H9 (cell line): ENCODE results near the gene TRIOBP. TPM values are rescaled to one million over a fixed set of nuclear protein-coding genes. Genes with fewer than 3 reads are reported as not detected.
A peak's percentile ranks its signal among the peaks of the same experiment; 100 is the strongest.

Source experiments
- DNase-seq: peaks from one replicate; pipeline ENCODE4 v3.0.0-alpha.2; 2017
- H2AFZ ChIP-seq: one replicate; pipeline ENCODE4 v1.6.1; 2013; ENCODE audit warnings: mild to moderate bottlenecking, low read length, control low read depth, moderate library complexity
- H2AK5ac ChIP-seq: 2 replicates; pipeline ENCODE4 v1.6.1; 2013; ENCODE audit warnings: low read length, control low read depth, mixed read lengths; ENCODE audit not compliant: insufficient read length
- H2BK120ac ChIP-seq: one replicate; pipeline ENCODE4 v1.6.1; 2013; ENCODE audit warnings: low read depth, mild to moderate bottlenecking, low read length, control low read depth, inconsistent platforms; ENCODE audit not compliant: poor library complexity, severe bottlenecking
- H2BK12ac ChIP-seq: 2 replicates; pipeline ENCODE4 v1.6.1; 2013; ENCODE audit warnings: low read length, control low read depth, mixed read lengths, low read depth; ENCODE audit not compliant: insufficient read length
- H2BK15ac ChIP-seq: 2 replicates; pipeline ENCODE4 v1.6.1; 2013; ENCODE audit warnings: low read depth, low read length, control low read depth
- H2BK20ac ChIP-seq: one replicate; pipeline ENCODE4 v1.6.1; 2013; ENCODE audit warnings: low read depth, mild to moderate bottlenecking, low read length, control low read depth, inconsistent platforms; ENCODE audit not compliant: poor library complexity, severe bottlenecking
- H2BK5ac ChIP-seq: 2 replicates; pipeline ENCODE4 v1.6.1; 2013; ENCODE audit warnings: low read length, control low read depth, mixed read lengths; ENCODE audit not compliant: insufficient read length
- H3K14ac ChIP-seq: 2 replicates; pipeline ENCODE4 v1.6.1; 2013; ENCODE audit warnings: low read length, control low read depth; ENCODE audit not compliant: insufficient read depth
- H3K18ac ChIP-seq: 2 replicates; pipeline ENCODE4 v1.6.1; 2013; ENCODE audit warnings: low read depth, mild to moderate bottlenecking, mixed read lengths, low read length, control low read depth; ENCODE audit not compliant: insufficient read length
- H3K23ac ChIP-seq: 2 replicates; pipeline ENCODE4 v1.6.1; 2013; ENCODE audit warnings: low read length, control low read depth, mixed read lengths, low read depth; ENCODE audit not compliant: insufficient read length
- H3K23me2 ChIP-seq: 2 replicates; pipeline ENCODE4 v1.6.1; 2013; ENCODE audit warnings: low read depth, mild to moderate bottlenecking, mixed read lengths, low read length, control low read depth; ENCODE audit not compliant: insufficient read length, poor library complexity, severe bottlenecking
- H3K27ac ChIP-seq: 2 replicates; pipeline ENCODE4 v1.5.1; 2013; ENCODE audit warnings: low read length, control low read depth, mixed read lengths, low read depth; ENCODE audit not compliant: insufficient read length
- H3K27me3 ChIP-seq: 2 replicates; pipeline ENCODE4 v1.6.1; 2013; ENCODE audit warnings: low read length, control low read depth, inconsistent platforms; ENCODE audit not compliant: insufficient read depth
- H3K4ac ChIP-seq: 2 replicates; pipeline ENCODE4 v1.6.1; 2013; ENCODE audit warnings: low read depth, mild to moderate bottlenecking, control low read depth, inconsistent platforms, low read length, moderate library complexity
- H3K4me1 ChIP-seq: 2 replicates; pipeline ENCODE4 v1.6.1; 2013; ENCODE audit warnings: low read length, control low read depth, inconsistent platforms; ENCODE audit not compliant: insufficient read depth
- H3K4me2 ChIP-seq: 2 replicates; pipeline ENCODE4 v1.6.1; 2013; ENCODE audit warnings: low read length, control low read depth, mixed read lengths; ENCODE audit not compliant: insufficient read length, insufficient read depth
- H3K56ac ChIP-seq: 2 replicates; pipeline ENCODE4 v1.6.1; 2013; ENCODE audit warnings: low read depth, mild to moderate bottlenecking, mixed read lengths, low read length, control low read depth; ENCODE audit not compliant: insufficient read length
- H3K79me1 ChIP-seq: 2 replicates; pipeline ENCODE4 v1.6.1; 2013; ENCODE audit warnings: low read depth, mild to moderate bottlenecking, moderate library complexity, low read length, control low read depth, inconsistent platforms; ENCODE audit not compliant: insufficient read depth, poor library complexity, severe bottlenecking
- H3K79me2 ChIP-seq: 2 replicates; pipeline ENCODE4 v1.6.1; 2013; ENCODE audit warnings: low read length, control low read depth, inconsistent platforms; ENCODE audit not compliant: insufficient read depth
- H3K9ac ChIP-seq: 2 replicates; pipeline ENCODE4 v1.6.1; 2013; ENCODE audit warnings: low read length, control low read depth, mixed read lengths; ENCODE audit not compliant: insufficient read length; ENCODE audit errors: extremely low read depth
- H3K9me3 ChIP-seq: one replicate; pipeline ENCODE4 v1.6.1; 2013; ENCODE audit warnings: low read depth, low read length, inconsistent platforms; ENCODE audit not compliant: control insufficient read depth
- H3T11ph ChIP-seq: one replicate; pipeline ENCODE4 v1.6.1; 2013; ENCODE audit warnings: mild to moderate bottlenecking, low read length, control low read depth, inconsistent platforms
- H4K20me1 ChIP-seq: one replicate; pipeline ENCODE4 v1.6.1; 2013; ENCODE audit not compliant: control insufficient read depth, insufficient read length, insufficient read depth
- H4K5ac ChIP-seq: 2 replicates; pipeline ENCODE4 v1.6.1; 2013; ENCODE audit warnings: low read depth, mild to moderate bottlenecking, mixed read lengths, low read length, control low read depth; ENCODE audit not compliant: insufficient read length
- H4K8ac ChIP-seq: replicated peaks from 2 replicates; pipeline ENCODE4 v1.6.1; 2013; ENCODE audit warnings: low read length, control low read depth, mixed read lengths, low read depth; ENCODE audit not compliant: insufficient read length
- H4K91ac ChIP-seq: 2 replicates; pipeline ENCODE4 v1.6.1; 2013; ENCODE audit warnings: low read depth, mild to moderate bottlenecking, moderate library complexity, mixed read lengths, low read length, control low read depth; ENCODE audit not compliant: insufficient read length
- H3K27ac Mint-ChIP-seq, 3 experiments: 2 replicates in 2 of 3; 3 replicates in 1 of 3; pipeline ENCODE4 v1.8.0; 2020 to 2021; ENCODE audit warnings: mixed read lengths in 3 of 3, mild to moderate bottlenecking in 1 of 3, moderate library complexity in 1 of 3
- H3K27me3 Mint-ChIP-seq: 2 replicates; pipeline ENCODE4 v1.8.0; 2021; ENCODE audit warnings: low read depth, mild to moderate bottlenecking, moderate library complexity, mixed read lengths
- H3K36me3 Mint-ChIP-seq, 3 experiments: 2 replicates in 2 of 3; 3 replicates in 1 of 3; pipeline ENCODE4 v1.8.0; 2020 to 2021; ENCODE audit warnings: low read depth in 3 of 3, mixed read lengths in 3 of 3; ENCODE audit not compliant: insufficient read depth in 1 of 3
- H3K4me1 Mint-ChIP-seq, 2 experiments: 2 replicates each; pipeline ENCODE4 v1.8.0; 2020; ENCODE audit warnings: mixed read lengths in 2 of 2
- H3K4me3 Mint-ChIP-seq, 2 experiments: 2 replicates in 1 of 2; 3 replicates in 1 of 2; pipeline ENCODE4 v1.8.0; 2020 to 2021; ENCODE audit warnings: mild to moderate bottlenecking in 2 of 2, mixed read lengths in 2 of 2, moderate library complexity in 1 of 2
- H3K9me3 Mint-ChIP-seq, 2 experiments: 2 replicates in 1 of 2; 3 replicates in 1 of 2; pipeline ENCODE4 v1.8.0; 2020; ENCODE audit warnings: mild to moderate bottlenecking in 2 of 2, mixed read lengths in 2 of 2, moderate library complexity in 1 of 2
- WGBS: extraction: QIAGEN DNeasy Blood & Tissue Kit; methylation state at CpG from one replicate; pipeline ENCODE4 v1.1.7; 2013; ENCODE audit warnings: missing lambda C conversion rate, low lambda C conversion rate, mixed read lengths; ENCODE audit not compliant: insufficient read length; ENCODE audit errors: extremely low coverage; 5-methylcytosine and 5-hydroxymethylcytosine counted together
- total RNA-seq: library from RNA; stranded (reverse); gene quantifications from 2 replicates; pipeline ENCODE4 v1.2.1, GENCODE V29; 2021
- TF ChIP-seq, protein P1 (sequence below): fragments of 200-600 bp; sonication (generic); conservative IDR thresholded peaks from 3 replicates; pipeline ENCODE4 v1.8.0; 2021; ENCODE audit warnings: antibody characterized with exemption, mild to moderate bottlenecking

Gene TRIOBP
- total RNA-seq, 1 experiment from 2014 or later: 52.7 TPM

DNA sequence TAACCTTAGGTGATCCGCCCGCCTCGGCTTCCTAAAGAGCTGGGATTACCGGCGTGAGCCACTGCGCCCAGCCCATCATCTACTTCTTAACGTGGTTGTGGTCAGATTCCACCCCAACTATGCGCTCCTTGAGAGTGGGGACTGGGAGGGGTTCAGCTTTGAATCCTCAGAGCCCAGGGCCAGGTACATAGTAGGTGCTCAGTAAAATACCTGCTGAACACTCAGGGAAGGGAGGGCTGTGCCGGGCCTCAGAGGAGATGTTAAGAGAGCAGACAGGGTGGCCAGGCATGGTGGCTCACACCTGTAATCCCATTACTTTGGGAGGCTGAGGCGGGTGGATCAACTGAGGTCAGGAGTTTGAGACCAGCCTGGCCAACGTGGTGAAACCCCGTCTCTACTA is 22.6 kb upstream of the TRIOBP start:
- Mint-ChIP-seq H3K36me3 (peaks cover 0 to 4% (median 0%) of the 10 kb centered on the region in 3 experiments; a peak in 2 of 7 replicates), H3K4me3 (0 out of 5 replicates have a peak overlapping the region, but pooled peaks of 1 of the 2 experiments have one; percentile 14), H3K27ac (no peak overlapping the region), H3K27me3 (peaks cover 5% of the 10 kb centered on the region), H3K9me3 (no peaks in the 10 kb centered on the region), H3K4me1 (peaks cover 5 to 25% of the 10 kb centered on the region in 2 experiments)
- Histone ChIP-seq H3K56ac (no peak overlapping the region), H3K14ac (no peak overlapping the region), H3K18ac (no peak overlapping the region), H2BK20ac (no peak overlapping the region), H3K4me1 (no peaks in the 10 kb centered on the region), H3K27me3 (no peaks in the 10 kb centered on the region), H2AK5ac (no peak overlapping the region), H4K20me1 (no peaks in the 10 kb centered on the region), H3K27ac (no peak overlapping the region), H4K8ac (no peak overlapping the region), H2BK120ac (no peak overlapping the region), H3T11ph (no peak overlapping the region), H3K23ac (no peak overlapping the region), H4K5ac (no peak overlapping the region), H3K4ac (no peak overlapping the region), H3K79me1 (no peaks in the 10 kb centered on the region), H2BK5ac (no peak overlapping the region), H4K91ac (no peak overlapping the region), H2BK12ac (no peak overlapping the region), H3K9me3 (no peaks in the 10 kb centered on the region), H3K23me2 (peaks cover 3% of the 10 kb centered on the region), H2AFZ (no peak overlapping the region), H3K4me2 (no peak overlapping the region), H3K9ac (no peak overlapping the region), H3K79me2 (no peaks in the 10 kb centered on the region), H2BK15ac (no peak overlapping the region)
- TF ChIP-seq, protein P1, sequence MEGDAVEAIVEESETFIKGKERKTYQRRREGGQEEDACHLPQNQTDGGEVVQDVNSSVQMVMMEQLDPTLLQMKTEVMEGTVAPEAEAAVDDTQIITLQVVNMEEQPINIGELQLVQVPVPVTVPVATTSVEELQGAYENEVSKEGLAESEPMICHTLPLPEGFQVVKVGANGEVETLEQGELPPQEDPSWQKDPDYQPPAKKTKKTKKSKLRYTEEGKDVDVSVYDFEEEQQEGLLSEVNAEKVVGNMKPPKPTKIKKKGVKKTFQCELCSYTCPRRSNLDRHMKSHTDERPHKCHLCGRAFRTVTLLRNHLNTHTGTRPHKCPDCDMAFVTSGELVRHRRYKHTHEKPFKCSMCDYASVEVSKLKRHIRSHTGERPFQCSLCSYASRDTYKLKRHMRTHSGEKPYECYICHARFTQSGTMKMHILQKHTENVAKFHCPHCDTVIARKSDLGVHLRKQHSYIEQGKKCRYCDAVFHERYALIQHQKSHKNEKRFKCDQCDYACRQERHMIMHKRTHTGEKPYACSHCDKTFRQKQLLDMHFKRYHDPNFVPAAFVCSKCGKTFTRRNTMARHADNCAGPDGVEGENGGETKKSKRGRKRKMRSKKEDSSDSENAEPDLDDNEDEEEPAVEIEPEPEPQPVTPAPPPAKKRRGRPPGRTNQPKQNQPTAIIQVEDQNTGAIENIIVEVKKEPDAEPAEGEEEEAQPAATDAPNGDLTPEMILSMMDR: no peak
- WGBS: no CpG with 5 or more reads among the region's 12 CpGs
- DNase-seq: no peak
